Measurements from ENCODE around the gene RPS15. TPM values are rescaled to one million over a fixed set of nuclear protein-coding genes. Genes with fewer than 3 reads are reported as not detected.
A peak's percentile ranks its signal among the peaks of the same experiment; 100 is the strongest.
"Not testable (repeated sequence)": the region's sequence is repeated elsewhere in the genome, so short reads cannot be mapped to it uniquely, and the experiment has no call there.

RPS15 gene
- total RNA-seq, 6 experiments from 2014 or later = 1,047 to 1,358 (median 1,277) TPM

DNA sequence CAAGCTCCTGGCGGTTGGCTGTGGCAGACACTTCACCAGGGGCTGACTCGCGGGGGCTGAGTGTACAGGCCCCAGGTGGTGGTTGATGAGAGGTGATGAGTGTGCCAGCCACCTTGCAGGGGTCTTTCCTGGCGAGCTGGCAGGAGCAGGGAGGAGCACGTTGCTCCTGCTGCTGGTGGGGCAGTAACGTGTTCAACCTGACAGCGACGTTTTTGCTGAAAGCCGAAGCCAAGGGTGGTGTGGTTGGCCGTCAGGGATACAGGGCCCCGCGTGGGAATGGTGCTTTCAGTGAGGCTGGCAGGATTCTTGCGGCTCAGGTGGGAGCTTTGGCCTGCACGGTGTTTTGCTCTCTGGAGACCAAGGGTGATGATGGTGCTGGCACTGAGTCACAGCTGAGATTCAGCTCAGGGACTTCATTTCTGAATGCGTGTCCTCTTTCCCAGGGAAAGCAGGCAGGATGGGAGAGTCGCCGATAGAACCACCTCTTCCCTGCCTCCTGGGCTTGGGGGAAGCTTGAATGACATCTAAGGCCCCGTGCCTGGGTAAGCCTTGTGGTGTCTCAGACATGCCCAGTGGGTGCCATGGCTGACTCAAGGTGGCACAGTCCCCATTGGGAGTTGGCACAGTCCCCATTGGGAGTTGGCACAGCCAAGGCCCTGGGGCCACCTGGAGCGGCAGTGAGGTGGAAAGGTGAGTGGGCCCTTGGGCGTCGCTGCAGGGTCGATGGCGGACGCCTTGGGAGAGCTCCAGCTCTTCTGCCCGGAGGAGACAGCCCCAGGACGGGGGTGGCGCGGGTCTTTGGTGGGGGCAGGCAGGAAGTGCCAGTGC lies 22.0 kb upstream of the RPS15 start:
- Mint-ChIP-seq H3K27me3 (ENCODE audit: insufficient read depth) (no peaks in the 10 kb centered on the region), H3K36me3 (ENCODE audit: low read depth) (peaks cover 18% of the 10 kb centered on the region), H3K27ac (peak overlapping the region; percentile 94), H3K4me1 (ENCODE audit: low read depth) (peaks cover 34% of the 10 kb centered on the region), H3K9me3 (no peaks in the 10 kb centered on the region), H3K4me3 (peak overlapping the region; percentile 78)
- no peak for DNase-seq
- TF ChIP-seq, protein P1, sequence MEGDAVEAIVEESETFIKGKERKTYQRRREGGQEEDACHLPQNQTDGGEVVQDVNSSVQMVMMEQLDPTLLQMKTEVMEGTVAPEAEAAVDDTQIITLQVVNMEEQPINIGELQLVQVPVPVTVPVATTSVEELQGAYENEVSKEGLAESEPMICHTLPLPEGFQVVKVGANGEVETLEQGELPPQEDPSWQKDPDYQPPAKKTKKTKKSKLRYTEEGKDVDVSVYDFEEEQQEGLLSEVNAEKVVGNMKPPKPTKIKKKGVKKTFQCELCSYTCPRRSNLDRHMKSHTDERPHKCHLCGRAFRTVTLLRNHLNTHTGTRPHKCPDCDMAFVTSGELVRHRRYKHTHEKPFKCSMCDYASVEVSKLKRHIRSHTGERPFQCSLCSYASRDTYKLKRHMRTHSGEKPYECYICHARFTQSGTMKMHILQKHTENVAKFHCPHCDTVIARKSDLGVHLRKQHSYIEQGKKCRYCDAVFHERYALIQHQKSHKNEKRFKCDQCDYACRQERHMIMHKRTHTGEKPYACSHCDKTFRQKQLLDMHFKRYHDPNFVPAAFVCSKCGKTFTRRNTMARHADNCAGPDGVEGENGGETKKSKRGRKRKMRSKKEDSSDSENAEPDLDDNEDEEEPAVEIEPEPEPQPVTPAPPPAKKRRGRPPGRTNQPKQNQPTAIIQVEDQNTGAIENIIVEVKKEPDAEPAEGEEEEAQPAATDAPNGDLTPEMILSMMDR (IDR thresholded peaks at IDR 0.05) = no peak

DNA sequence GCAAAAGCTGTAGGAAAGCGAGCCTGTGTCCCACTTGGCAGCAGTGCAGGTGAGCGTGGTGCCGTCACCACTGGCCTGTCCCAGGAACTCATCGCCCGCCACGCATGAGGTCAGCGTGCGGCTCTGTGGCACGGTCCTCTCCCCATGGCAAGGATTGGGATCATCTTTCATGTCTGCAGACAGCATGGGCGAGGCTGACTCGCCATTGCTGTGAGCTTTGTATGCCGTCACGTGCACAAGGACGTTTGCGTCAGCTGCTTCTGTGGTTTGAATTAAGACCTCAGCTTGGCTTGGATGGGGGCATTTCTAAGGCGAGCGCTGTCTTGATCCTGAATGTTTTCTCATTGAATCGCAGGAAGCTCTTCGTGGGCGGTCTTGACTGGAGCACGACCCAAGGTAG lies 21.1 kb upstream of the RPS15 start:
- H3K27me3 Mint-ChIP-seq (ENCODE audit: insufficient read depth) = no peaks in the 10 kb centered on the region
- no peaks in the 10 kb centered on the region for H3K9me3 Mint-ChIP-seq
- peaks cover 26% of the 10 kb centered on the region for H3K4me1 Mint-ChIP-seq (ENCODE audit: low read depth)
- peaks cover 18% of the 10 kb centered on the region for H3K36me3 Mint-ChIP-seq (ENCODE audit: low read depth)
- DNase-seq = no peak
- H3K4me3 Mint-ChIP-seq = 0 out of 2 replicates have a peak overlapping the region, but pooled peaks have one; percentile 24
- TF ChIP-seq, protein P1 (IDR thresholded peaks at IDR 0.05) = no peak
- peak overlapping the region; percentile 70 for H3K27ac Mint-ChIP-seq

DNA sequence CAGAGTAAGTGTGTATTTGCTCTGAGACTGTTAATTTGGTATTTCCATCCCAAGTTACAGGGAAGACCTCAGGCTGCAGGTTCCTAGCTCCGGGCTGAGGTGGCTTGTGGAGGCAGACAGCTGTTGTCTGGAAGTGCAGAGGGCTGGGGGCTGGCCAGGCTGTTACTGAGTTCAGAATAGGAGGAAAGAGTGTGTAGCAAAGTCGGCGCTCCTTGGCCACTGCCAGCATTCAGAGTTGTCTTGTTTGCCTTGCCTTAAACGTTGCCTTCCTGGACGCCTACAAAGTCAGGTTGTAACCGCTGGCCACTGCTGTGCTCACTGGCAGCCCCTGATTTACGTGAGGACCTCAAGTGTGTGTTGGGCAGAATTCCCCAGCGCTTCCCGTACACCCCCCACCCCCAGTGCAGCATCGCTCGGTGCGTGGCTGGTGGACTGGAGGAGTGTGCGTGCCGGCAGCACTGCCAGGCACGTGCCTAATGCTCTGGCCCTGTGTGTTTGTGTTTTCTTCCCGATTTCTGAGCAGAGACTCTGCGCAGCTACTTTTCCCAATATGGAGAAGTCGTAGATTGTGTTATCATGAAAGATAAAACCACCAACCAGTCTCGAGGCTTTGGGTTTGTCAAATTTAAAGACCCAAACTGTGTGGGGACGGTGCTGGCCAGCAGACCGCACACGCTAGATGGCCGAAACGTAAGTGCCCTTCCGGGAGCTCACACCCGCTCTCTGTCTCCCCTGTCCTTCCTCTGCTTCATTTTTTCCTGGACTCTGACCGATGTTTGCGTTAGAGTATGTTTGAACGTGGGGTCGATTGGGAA lies 20.3 kb upstream of the RPS15 start:
- peak overlapping the region; percentile 24; the same call in 1 of the 2 replicates for H3K4me3 Mint-ChIP-seq
- peaks cover 18% of the 10 kb centered on the region for H3K36me3 Mint-ChIP-seq (ENCODE audit: low read depth)
- TF ChIP-seq, protein P1 (IDR thresholded peaks at IDR 0.05) = no peak
- no peak for DNase-seq
- no peaks in the 10 kb centered on the region for H3K9me3 Mint-ChIP-seq
- peaks cover 26% of the 10 kb centered on the region for H3K4me1 Mint-ChIP-seq (ENCODE audit: low read depth)
- peak overlapping the region; percentile 70 for H3K27ac Mint-ChIP-seq
- H3K27me3 Mint-ChIP-seq (ENCODE audit: insufficient read depth) = no peaks in the 10 kb centered on the region

DNA sequence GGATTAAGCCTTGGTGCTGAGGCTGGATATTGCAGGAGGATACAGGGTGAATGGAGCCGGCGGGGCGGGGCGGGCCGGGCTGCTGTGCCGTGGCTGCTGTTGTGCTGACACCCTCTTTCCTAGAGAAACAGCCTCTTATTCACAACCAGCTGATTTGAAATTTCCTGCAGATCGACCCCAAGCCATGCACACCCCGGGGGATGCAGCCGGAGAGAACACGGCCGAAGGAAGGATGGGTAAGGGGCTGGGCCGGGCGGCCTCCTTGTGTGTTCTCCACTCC lies 19.8 kb upstream of the RPS15 start:
- Mint-ChIP-seq H3K4me3 (no peak overlapping the region), H3K36me3 (ENCODE audit: low read depth) (peaks cover 22% of the 10 kb centered on the region), H3K27me3 (ENCODE audit: insufficient read depth) (no peaks in the 10 kb centered on the region), H3K9me3 (no peaks in the 10 kb centered on the region), H3K4me1 (ENCODE audit: low read depth) (peaks cover 26% of the 10 kb centered on the region), H3K27ac (no peak overlapping the region)
- DNase-seq = no peak
- TF ChIP-seq, protein P1 (IDR thresholded peaks at IDR 0.05) = no peak

DNA sequence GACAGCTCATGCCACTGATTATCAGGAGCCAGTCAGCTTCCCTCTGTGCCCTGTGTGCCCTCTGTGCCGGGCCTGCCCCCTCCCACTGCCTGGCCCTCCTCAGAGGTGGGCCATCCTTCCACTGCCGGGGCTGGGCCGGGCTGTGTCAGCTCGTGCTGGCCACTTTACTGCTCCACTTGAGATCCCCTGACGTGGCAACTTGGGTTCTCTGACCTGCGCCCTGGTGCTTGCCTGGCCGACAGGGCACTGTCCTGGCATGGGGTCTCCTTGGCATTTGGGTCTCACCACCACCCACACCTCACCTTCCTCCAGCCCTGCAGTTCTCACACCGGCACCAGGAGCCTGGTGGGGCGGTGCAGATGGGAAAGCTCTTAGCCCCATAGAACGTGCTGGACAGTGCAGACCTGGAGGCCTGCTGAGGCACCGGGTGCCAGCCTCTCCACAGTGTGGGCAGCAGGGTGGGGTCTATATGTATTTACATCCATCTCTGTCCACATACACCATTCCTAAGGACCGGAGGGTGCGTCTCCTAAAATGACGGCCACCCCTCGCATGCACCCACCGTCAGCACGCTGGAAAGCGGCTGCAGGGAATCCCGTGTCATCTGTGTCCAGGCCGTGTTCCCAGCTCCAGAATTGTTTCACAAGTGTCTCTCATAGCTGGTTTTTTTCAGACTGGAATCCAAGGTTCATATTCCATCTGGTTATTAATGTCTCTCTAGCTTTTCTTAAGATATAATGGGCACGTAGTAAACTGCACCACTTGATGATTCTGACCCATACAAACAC lies 19.1 kb upstream of the RPS15 start:
- TF ChIP-seq, protein P1 (IDR thresholded peaks at IDR 0.05) = no peak
- no peaks in the 10 kb centered on the region for H3K9me3 Mint-ChIP-seq
- H3K36me3 Mint-ChIP-seq (ENCODE audit: low read depth) = peaks cover 22% of the 10 kb centered on the region
- DNase-seq = no peak
- H3K27me3 Mint-ChIP-seq (ENCODE audit: insufficient read depth) = no peaks in the 10 kb centered on the region
- peaks cover 26% of the 10 kb centered on the region for H3K4me1 Mint-ChIP-seq (ENCODE audit: low read depth)
- no peak overlapping the region for H3K4me3 Mint-ChIP-seq
- H3K27ac Mint-ChIP-seq = no peak overlapping the region

DNA sequence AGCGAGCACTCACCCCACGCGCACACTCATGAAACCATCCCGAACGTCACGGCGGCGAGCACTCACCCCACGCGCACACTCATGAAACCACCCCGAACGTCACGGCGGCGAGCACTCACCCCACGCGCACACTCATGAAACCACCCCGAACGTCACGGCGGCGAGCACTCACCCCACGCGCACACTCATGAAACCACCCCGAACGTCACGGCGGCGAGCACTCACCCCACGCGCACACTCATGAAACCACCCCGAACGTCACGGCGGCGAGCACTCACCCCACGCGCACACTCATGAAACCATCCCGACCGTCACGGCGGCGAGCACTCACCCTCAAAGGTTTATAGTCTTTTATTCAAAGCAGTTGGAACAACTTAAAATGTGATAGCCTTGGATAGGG lies 18.1 kb upstream of the RPS15 start:
- not testable (repeated sequence) for DNase-seq; H3K9me3 Mint-ChIP-seq; H3K27me3 Mint-ChIP-seq (ENCODE audit: insufficient read depth); H3K4me3 Mint-ChIP-seq; H3K27ac Mint-ChIP-seq
- Mint-ChIP-seq H3K4me1 (ENCODE audit: low read depth) (peaks cover 22% of the 10 kb centered on the region), H3K36me3 (ENCODE audit: low read depth) (peaks cover 22% of the 10 kb centered on the region)
